CD4-positive, alpha-beta T cell treated with Interleukin-17A for 4 hours (primary cell): ENCODE measurements around the gene OR11H12.
"Not testable (repeated sequence)": the region's sequence is repeated elsewhere in the genome, so short reads cannot be mapped to it uniquely, and the experiment has no call there.

Source experiments
- DNase-seq: peaks from one replicate; pipeline ENCODE4 v3.0.0-alpha.2; 2020; ENCODE audit warnings: mixed read lengths

The OR11H12 gene, protein sequence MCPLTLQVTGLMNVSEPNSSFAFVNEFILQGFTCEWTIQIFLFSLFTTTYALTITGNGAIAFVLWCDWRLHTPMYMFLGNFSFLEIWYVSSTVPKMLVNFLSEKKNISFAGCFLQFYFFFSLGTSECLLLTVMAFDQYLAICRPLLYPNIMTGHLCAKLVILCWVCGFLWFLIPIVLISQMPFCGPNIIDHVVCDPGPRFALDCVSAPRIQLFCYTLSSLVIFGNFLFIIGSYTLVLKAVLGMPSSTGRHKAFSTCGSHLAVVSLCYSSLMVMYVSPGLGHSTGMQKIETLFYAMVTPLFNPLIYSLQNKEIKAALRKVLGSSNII

DNA sequence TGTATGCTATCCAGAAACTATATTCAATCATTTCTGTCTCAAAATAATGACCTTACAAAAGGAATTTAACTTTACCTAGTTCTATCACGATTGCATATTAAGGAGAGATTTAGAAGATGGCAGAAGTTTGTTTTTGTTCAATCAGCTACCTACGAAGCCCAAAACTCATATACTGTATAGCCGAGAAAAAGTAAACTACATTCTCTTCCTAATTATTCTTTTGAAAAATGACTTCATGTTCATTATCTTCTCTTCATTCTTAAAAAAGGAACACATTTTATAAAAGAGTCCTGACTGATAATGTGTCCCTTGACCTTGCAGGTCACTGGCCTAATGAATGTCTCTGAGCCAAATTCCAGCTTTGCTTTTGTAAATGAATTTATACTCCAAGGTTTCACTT is at the start of gene OR11H12:
Gene OR11H12 (plus strand): TSS at position 301 of the 400 bp plus-strand sequence. CDS start 0 bp downstream, at position 301.
- not testable (repeated sequence) for DNase-seq

DNA sequence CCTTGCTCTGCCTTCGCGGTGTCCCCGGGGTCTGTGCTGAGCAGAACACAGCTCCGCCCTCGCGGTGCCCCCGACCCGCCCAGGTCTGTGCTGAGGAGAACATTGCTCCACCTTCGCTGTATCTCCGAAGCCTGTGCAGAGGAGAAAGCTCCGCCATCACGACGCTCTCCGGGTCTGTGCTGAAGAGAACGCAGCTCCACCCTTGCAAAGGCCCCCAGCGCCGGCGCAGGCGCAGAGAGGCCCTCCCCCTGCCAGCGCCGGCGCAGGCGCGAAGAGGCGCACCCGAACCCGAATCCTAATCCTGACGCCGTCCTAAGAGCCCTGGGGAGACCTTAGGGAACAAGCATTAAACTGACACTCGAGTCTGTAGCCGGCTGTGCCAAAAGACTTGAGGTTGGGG is 18.0 kb upstream of the OR11H12 start:
- DNase-seq: not testable (repeated sequence)

DNA sequence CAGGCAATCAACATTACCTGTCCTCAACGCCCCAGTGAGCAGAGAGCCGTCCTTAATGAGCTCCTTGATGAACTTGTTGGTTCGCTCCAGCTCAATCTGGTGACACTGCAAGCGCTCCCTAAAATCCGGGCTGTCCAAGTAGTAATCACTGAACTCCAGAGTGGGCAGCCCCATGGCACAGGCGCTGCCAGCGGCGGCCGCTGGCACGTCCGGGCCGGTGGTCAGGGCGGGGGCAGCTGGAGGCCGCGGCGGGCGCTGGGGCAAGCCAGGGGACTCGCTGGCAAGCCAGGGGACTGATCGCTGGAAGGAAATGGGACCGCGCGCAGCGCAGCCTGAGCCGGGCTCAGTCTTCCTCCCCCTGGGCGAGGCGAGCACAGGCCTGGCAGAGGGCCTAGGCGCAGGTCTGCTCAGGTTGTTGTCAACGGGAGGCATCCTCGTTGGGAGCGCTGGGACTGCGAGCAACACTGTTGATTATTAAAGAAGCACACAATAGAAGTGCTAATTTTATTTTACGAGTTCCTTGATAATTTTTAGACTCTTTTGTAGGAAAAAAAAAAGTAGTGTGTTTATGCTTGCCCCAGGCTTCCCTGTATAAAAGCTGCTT is 25.8 kb downstream of the OR11H12 start:
- DNase-seq: not testable (repeated sequence)

DNA sequence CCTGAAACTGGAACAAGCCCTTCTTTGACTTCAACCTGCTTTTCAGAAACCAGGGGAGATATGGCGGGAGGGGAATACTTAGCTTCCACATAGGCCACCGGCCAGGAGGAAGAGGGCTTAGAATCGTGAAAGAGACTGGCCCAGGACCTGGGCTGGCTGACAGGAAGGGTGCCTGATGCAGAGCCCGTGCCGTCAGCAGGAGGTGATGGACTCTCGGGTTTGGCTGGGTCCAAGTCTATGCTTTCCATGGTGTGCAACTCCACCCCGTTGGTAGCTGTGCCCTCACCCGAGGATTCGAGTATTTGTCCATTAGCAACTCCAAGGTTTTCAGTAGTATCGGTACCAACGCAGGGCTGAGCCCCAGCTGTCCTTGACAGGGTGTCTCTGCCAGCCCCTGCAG is 35.1 kb downstream of the OR11H12 start:
- not testable (repeated sequence) for DNase-seq

DNA sequence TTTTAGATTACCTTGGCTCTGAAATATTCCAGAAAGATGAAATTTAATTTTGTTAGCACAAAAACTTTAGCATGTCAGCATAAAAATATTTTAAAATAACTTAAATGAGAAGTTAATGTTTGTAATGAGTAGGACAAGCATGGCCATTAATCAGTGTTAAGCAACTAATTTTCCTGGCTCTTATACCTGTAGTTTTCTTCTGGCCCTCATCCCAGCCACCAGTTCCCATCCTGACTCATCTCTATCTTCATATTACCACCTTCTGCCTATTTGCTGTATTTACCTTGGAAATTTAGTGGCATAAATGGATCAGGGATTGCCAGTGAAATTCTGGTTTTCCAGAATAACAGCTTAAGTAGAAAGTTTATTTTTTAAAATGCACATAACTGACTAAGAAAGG is 37.1 kb downstream of the OR11H12 start:
- not testable (repeated sequence) for DNase-seq

DNA sequence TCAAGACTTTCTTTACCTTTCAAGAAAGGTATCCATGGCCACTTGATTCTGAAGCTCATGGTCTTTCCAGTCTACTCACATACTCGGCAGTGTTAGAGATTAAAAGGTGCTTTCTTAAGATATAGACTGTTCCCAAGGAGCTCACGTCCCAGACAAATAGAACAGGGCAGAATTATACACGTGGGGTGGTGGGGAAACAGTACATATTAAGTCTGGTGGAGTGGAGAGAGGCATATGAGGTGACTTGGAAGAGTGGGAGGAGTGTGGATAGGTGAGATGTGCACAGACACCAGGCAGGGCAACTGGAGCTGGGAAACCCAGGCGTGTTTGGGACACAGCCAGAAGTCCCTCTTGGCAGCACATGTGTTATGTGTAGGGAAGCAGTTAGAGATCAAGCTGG is 37.9 kb downstream of the OR11H12 start:
- not testable (repeated sequence) for DNase-seq

DNA sequence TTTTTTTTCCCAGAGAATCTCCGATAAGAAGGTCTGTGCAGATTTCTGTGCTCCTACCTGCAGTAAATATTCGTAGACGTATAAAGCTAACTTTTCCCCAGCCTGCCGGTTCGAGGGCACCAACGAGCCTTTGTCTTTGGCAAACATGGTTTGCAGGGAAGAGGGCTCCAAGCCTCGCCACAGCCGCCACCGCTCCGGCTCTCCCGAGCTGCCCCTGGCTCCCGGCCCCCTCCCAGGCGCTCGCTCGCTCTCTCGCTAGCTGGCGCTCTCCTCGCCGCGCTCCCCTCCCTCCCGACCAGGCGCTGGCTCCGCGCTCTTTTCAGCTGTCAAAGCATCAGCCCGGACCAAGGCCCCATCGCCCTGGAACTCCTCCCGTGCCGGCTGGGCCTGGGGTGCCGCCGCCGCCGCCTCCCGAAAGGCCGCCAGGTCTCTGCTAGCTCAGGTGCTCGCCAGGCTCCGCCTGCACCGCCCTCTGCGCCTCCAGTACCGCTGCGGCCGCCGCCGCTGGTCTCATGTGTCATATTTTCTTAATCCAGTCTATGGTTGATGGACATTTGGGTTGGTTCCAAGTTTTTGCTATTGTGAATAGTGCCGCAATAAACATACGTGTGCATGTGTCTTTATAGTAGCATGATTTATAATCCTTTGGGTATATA is 45.3 kb downstream of the OR11H12 start:
- not testable (repeated sequence) for DNase-seq
